Upper lobe of left lung (tissue), 6 donors: ENCODE results near the gene RIN1. TPM values are rescaled to one million over a fixed set of nuclear protein-coding genes. Genes with fewer than 3 reads are reported as not detected.

Experiments used
- ATAC-seq, 2 donors: fragments of 200-7000 bp; cut with Tn5 transposase; one replicate each; pipeline ENCODE4 v1.9.1; 2022; ENCODE audit warnings: mild to moderate bottlenecking in 2 of 2, moderate library complexity in 2 of 2; ENCODE audit not compliant: low FRiP score in 2 of 2
- DNase-seq, 2 donors: peaks; one replicate each; pipeline ENCODE4 v3.0.0-alpha.2; 2019 to 2020
- H3K27ac ChIP-seq, 4 donors: fragments of 200-600 bp; sonication (generic); one replicate each; pipeline ENCODE4 v1.5.1; 2016 to 2019
- H3K27me3 ChIP-seq, 4 donors: fragments of 200-600 bp; sonication (generic); one replicate each; pipeline ENCODE4 v1.5.1; 2017 to 2019
- H3K36me3 ChIP-seq, 4 donors: fragments of 200-600 bp; sonication (generic); one replicate each; pipeline ENCODE4 v1.5.1; 2016 to 2019
- H3K4me1 ChIP-seq, 4 donors: fragments of 200-600 bp; sonication (generic); one replicate each; pipeline ENCODE4 v1.5.1; 2018 to 2019
- H3K4me3 ChIP-seq, 4 donors: fragments of 200-600 bp; sonication (generic); one replicate each; pipeline ENCODE4 v1.5.1; 2017 to 2019; ENCODE audit warnings: mild to moderate bottlenecking in 2 of 4, moderate library complexity in 1 of 4
- H3K9me3 ChIP-seq, 4 donors: fragments of 200-600 bp; sonication (generic); one replicate each; pipeline ENCODE4 v1.5.1; 2018 to 2019
- CTCF ChIP-seq, 6 experiments: fragments of 450-650 bp in 4 of 6; fragments of 200-600 bp in 2 of 6; sonication (generic) in 2 of 6; IDR thresholded peaks; one replicate each; pipeline ENCODE4 v1.5.1; 2016 to 2019; ENCODE audit warnings: antibody characterized with exemption in 6 of 6
- EP300 ChIP-seq, 4 donors: sonication (generic); formaldehyde crosslinking; IDR thresholded peaks; one replicate each; pipeline ENCODE4 v1.5.1; 2017; ENCODE audit warnings: antibody characterized with exemption in 4 of 4, control low read depth in 2 of 4
- POLR2A ChIP-seq, 4 donors: fragments of 450-650 bp; IDR thresholded peaks; one replicate each; pipeline ENCODE4 v1.5.1; 2016 to 2017; ENCODE audit warnings: antibody characterized with exemption in 4 of 4, mild to moderate bottlenecking in 2 of 4
- POLR2AphosphoS5 ChIP-seq, 2 donors: sonication (generic); formaldehyde crosslinking; IDR thresholded peaks; one replicate each; pipeline ENCODE4 v1.5.1; 2017; ENCODE audit warnings: antibody characterized with exemption in 2 of 2
- WGBS, 2 donors: methylation state at CpG; one replicate each; pipeline ENCODE4 v1.1.5; 2017 to 2018; 5-methylcytosine and 5-hydroxymethylcytosine counted together
- total RNA-seq, 6 donors: library from RNA; depleted of rRNA in 4 of 6; stranded (reverse); fragments of >200 nt in 4 of 6; gene quantifications; one replicate each; pipeline versions ENCODE4 v1.1.0 to v1.2.1, GENCODE V29; 2016 to 2021
- donor health status: DM: no; HTN: no; CAD: no; lungs with moderate emphysema.
- donor health status: DM: no; HTN: yes; CAD: no; lungs with severe emphysema.

RIN1 gene
- total RNA-seq, 6 donors from 2014 or later = 5.2 to 19.0 (median 8.9) TPM

- ATAC-seq (peak in 1 of 2 donors; percentile 0), DNase-seq (no peak)
- Histone ChIP-seq H3K27ac (peak overlapping the region; percentile 67 to 86 (median 84)), H3K27me3 (no peaks in the 10 kb centered on the region), H3K36me3 (no peaks in the 10 kb centered on the region), H3K4me3 (no peak overlapping the region), H3K4me1 (peaks cover 26 to 36% (median 27%) of the 10 kb centered on the region in 4 donors), H3K9me3 (no peaks in the 10 kb centered on the region)
- TF ChIP-seq POLR2A (IDR thresholded peaks at IDR 0.05) = no peak
- no peak for TF ChIP-seq CTCF (IDR thresholded peaks at IDR 0.05)
- TF ChIP-seq POLR2AphosphoS5 (IDR thresholded peaks at IDR 0.05) = no peak
- TF ChIP-seq EP300 (IDR thresholded peaks at IDR 0.05) = no peak
- WGBS, 2 donors = 65 to 91% methylated on average over 3 of the region's 3 CpGs
These were observed 17.6 kb downstream of the RIN1 start for GRCh38 chr11:66318600-66318970.

GRCh38 chr11:66317723-66318599 lies 18.3 kb downstream of the RIN1 start:
- no peaks in the 10 kb centered on the region for H3K9me3 ChIP-seq
- H3K4me1 ChIP-seq = peaks cover 32 to 42% (median 33%) of the 10 kb centered on the region in 4 donors
- H3K4me3 ChIP-seq = peak overlapping the region in 2 of 4 donors; percentile 48 to 71
- H3K36me3 ChIP-seq = no peaks in the 10 kb centered on the region
- no peaks in the 10 kb centered on the region for H3K27me3 ChIP-seq
- peak overlapping the region; percentile 67 to 86 (median 84) for H3K27ac ChIP-seq
- ATAC-seq (peak in 1 of 2 donors; percentile 58), DNase-seq (peak; percentile 58 to 73)
- 33 to 35% methylated on average over 9 to 16 of the region's 16 CpGs for WGBS, 2 donors
- TF ChIP-seq POLR2AphosphoS5 (IDR thresholded peaks at IDR 0.05) (peak; percentile 36 to 55), EP300 (IDR thresholded peaks at IDR 0.05) (no peak), POLR2A (IDR thresholded peaks at IDR 0.05) (no peak)

DNA sequence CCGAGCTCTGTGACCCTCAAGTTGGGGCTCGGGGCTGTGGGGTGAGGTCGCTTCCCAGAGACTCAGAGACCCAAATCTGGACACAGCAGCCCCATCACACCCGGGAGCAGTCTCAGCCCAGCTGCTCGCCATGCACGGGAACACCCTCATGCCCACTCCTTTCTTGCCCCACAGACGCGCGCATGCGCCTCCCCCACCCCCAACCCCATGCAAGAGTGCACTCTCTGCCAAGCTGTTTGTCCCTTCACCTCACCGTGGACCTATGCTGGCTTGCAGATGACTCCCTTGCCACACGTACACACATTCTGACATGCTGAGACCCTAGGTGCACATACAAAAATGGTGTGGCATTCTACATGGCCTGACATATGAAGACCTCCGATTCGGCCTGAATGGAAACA lies 18.9 kb downstream of the RIN1 start:
- peaks cover 32 to 44% (median 34%) of the 10 kb centered on the region in 4 donors for H3K4me1 ChIP-seq
- peak overlapping the region; percentile 67 to 86 (median 84) for H3K27ac ChIP-seq
- no peaks in the 10 kb centered on the region for H3K9me3 ChIP-seq
- H3K36me3 ChIP-seq = no peaks in the 10 kb centered on the region
- peak in 1 of 2 donors; percentile 84 for DNase-seq
- peak overlapping the region in 3 of 4 donors; percentile 29 to 71 (median 48) for H3K4me3 ChIP-seq
- TF ChIP-seq POLR2A (IDR thresholded peaks at IDR 0.05) (no peak), POLR2AphosphoS5 (IDR thresholded peaks at IDR 0.05) (no peak), CTCF (IDR thresholded peaks at IDR 0.05) (no peak), EP300 (IDR thresholded peaks at IDR 0.05) (no peak)
- H3K27me3 ChIP-seq = no peaks in the 10 kb centered on the region
- 17 to 18% methylated on average over 2 to 14 of the region's 14 CpGs for WGBS, 2 donors
- ATAC-seq = no peak

- Histone ChIP-seq H3K4me1 (peaks cover 32 to 44% (median 36%) of the 10 kb centered on the region in 4 donors), H3K36me3 (no peaks in the 10 kb centered on the region), H3K27ac (peak within 1 kb of the TSS; percentile 67 to 86 (median 84)), H3K9me3 (no peaks in the 10 kb centered on the region), H3K27me3 (no peaks in the 10 kb centered on the region), H3K4me3 (peak within 1 kb of the TSS; percentile 8 to 71 (median 38))
- 24% methylated on average over 7 of the region's 29 CpGs; no CpG with 5 or more reads in 1 of the 2 donors for WGBS, 2 donors
- ATAC-seq (peak in 1 of 2 donors; percentile 53), DNase-seq (peak; percentile 50 to 90)
- TF ChIP-seq CTCF (IDR thresholded peaks at IDR 0.05) (no peak), EP300 (IDR thresholded peaks at IDR 0.05) (no peak), POLR2A (IDR thresholded peaks at IDR 0.05) (peak in 1 of 4 donors; percentile 23), POLR2AphosphoS5 (IDR thresholded peaks at IDR 0.05) (no peak)
These were observed 19.4 kb downstream of the RIN1 start, which contains the start of gene CD248 for GRCh38 chr11:66316849-66317251. TSS of gene CD248 (minus strand) at chr11:66317044. CDS start at chr11:66317027, 17 bp downstream.
